ENCODE data around the gene GK.

GK gene

GRCh38 chrX:30655991-30656390 lies 2.8 kb downstream of the GK start:
- TF ChIP-seq CTCF (conservative IDR thresholded peaks at IDR 0.05): no peak
- TF ChIP-seq ZFX (IDR thresholded peaks at IDR 0.05): no peak
- H3K27ac ChIP-seq: no peak overlapping the region

- no peak overlapping the region for H3K27ac ChIP-seq
- TF ChIP-seq ZFX (IDR thresholded peaks at IDR 0.05) (no peak), CTCF (conservative IDR thresholded peaks at IDR 0.05) (no peak)
Observed at GRCh38 chrX:30657196-30658161, 4.3 kb downstream of the GK start.

- H3K27ac ChIP-seq: no peak overlapping the region
- TF ChIP-seq CTCF (conservative IDR thresholded peaks at IDR 0.05) (no peak), ZFX (IDR thresholded peaks at IDR 0.05) (no peak)
Observed at GRCh38 chrX:30659421-30659820, 6.2 kb downstream of the GK start.

- H3K27ac ChIP-seq: no peak overlapping the region
- TF ChIP-seq CTCF (conservative IDR thresholded peaks at IDR 0.05): no peak
- TF ChIP-seq ZFX (IDR thresholded peaks at IDR 0.05): no peak
Observed at GRCh38 chrX:30661228-30661627, 8.0 kb downstream of the GK start.

- no peak overlapping the region for H3K27ac ChIP-seq
- TF ChIP-seq CTCF (conservative IDR thresholded peaks at IDR 0.05) (no peak), ZFX (IDR thresholded peaks at IDR 0.05) (no peak)
Observed at GRCh38 chrX:30663322-30663721, 10.1 kb downstream of the GK start.

- TF ChIP-seq ZFX (IDR thresholded peaks at IDR 0.05) (no peak), CTCF (conservative IDR thresholded peaks at IDR 0.05) (no peak)
- H3K27ac ChIP-seq: no peak overlapping the region
Observed at GRCh38 chrX:30665471-30665870, 12.2 kb downstream of the GK start.

- TF ChIP-seq ZFX (IDR thresholded peaks at IDR 0.05) (no peak), CTCF (conservative IDR thresholded peaks at IDR 0.05) (no peak)
- H3K27ac ChIP-seq: no peak overlapping the region
Observed at GRCh38 chrX:30666094-30666493, 12.9 kb downstream of the GK start.
